Fibroblast of skin of right quadriceps (primary cell): Measurements from ENCODE around the gene CHURC1.
"Not testable (repeated sequence)": the region's sequence is repeated elsewhere in the genome, so short reads cannot be mapped to it uniquely, and the experiment has no call there.

Source experiments
- DNase-seq: peaks from one replicate; pipeline ENCODE4 v3.0.0-alpha.2; 2013

Gene CHURC1

DNA sequence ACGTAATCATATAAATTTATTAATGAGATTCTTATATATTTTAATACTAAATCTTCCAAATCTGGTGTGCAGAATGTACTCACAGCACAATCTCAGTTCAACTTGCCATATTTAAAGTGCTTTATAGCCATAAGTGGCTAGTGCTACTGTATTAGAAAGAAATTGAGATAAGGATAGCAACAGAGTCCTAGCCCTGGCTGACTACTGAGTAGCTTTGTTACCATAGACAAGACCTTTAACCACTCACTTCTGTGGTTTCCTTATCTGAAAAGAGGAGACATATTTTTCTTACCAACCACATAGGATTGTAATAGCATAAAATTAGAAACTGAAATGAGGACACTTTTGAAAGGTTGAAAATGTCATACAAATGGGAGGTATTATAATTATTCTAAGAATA lies 2.0 kb upstream of the CHURC1 start:
- no peak for DNase-seq

DNA sequence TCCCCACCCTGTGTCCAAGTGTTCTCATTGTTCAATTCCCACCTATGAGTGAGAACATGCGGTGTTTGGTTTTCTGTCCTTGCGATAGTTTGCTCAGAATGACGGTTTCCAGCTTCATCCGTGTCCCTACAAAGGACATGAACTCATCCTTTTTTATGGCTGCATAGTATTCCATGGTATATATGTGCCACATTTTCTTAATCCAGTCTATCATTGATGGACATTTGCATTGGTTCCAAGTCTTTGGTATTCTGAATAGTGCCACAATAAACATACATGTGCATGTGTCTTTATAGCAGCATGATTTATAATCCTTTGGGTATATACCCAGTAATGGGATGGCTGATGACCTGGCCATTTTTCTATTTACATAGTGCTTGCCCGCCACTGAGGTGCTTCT lies 778 bp upstream of the CHURC1 start:
- not testable (repeated sequence) for DNase-seq

DNA sequence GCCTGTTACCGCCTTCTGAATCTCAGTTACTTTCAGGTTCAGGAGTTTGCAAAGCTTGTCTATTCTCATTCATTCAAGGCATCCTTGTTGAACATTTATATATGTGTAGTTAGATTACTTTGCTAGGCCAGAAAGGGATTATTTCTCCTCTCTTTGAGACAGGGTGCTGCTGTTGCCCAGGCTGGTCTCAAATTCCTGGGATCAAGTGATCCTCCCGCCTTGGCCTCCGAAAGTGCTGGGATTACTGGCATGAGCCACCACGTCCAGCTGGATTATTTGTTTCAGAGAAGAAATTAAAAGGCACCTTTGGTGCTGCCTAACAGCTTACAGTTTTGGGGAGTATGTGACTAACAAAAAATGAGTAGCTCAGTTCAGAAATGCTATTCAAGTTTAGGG lies 772 bp downstream of the CHURC1 start:
- no peak for DNase-seq

DNA sequence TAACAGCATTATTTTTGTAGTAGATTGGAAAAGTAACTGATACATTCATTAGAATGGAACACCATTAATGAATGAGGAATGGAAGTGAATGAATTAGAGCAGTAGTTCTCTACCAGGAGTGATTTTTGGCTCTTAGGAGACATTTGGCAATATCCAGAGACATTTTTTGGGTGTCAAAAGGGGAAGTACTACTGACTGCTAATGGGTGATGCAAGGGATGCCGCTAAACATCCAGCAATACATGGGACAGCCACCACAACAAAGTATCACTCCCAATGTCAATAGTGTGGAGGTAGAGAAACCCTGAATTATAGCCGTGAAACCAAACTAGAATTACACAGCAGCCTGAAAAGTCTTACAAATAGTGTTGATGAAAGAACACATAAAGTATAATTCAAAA lies 1.5 kb downstream of the CHURC1 start:
- DNase-seq: no peak

DNA sequence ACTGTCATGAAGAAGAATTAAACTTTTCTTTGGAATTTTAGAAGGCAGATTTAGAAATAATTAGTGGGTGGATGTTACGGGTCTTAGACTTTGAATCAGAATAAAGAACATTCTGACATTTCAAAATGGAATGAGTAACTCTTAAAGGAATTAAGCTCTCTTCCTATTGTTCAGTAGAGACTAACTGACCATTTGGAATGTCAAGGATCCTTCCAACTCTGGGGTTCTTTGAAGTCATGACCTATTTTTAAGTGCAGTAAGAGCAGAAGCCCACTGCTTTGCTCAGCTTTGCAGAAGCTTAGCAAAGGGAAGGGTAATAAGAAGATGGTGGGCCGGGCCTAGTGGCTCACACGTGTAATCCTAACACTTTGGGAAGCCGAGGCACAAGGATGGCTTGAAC lies 4.0 kb downstream of the CHURC1 start:
- no peak for DNase-seq

DNA sequence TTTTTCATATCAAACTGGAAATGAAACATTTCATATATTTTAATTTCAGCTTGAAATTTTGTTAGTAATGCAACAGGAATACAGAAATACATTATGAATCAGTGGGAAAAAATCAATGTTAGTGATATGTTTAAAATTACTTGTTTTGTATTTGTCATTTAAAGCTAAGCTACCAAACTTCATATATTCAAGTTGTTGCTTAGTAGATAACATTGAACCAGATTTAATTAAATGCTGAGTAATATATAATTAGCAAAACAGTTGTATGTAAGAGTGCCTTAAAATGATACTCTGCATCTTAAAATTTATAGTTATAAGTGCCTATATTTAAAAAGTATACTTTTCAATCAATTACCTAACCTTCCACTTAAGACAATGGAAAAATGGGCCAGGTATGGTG lies 5.0 kb downstream of the CHURC1 start:
- no peak for DNase-seq

DNA sequence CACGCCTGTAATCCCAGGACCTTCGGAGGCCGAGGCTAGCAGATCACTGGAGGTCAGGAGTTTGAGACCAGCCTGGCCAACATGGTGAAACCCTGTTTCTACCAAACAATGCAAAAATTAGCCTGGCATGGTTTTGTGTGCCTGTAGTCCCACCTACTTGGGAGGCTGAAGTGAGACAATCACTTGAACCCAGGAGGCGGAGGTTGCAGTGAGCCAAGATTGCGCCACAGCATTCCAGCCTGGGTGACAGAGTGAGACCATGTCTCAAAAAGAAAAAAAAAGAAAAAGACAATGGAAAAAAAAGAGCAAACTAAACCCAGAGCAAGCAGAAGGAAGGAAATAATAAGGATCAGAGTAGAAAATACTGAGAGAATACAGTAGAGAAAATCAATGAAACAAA lies 5.4 kb downstream of the CHURC1 start:
- DNase-seq: no peak

DNA sequence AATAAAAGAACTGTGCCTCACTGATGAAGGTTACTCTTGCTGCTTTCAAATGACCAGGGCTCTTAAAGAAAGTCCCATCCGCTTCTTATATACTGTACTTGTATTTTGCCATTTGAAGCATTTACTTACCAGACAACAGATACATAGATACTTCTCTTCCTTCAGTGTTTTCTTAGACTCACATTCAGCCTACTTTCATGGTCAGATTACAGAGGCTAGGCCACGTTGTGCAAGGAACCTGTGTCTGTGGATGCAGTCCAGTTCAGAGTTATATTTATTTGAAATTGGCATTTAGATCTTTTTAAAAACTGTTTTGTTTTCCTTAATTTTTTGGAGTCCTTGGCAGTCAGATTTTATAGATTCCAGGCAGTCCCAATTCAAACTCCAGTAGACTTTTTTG lies 6.2 kb downstream of the CHURC1 start:
- no peak for DNase-seq

DNA sequence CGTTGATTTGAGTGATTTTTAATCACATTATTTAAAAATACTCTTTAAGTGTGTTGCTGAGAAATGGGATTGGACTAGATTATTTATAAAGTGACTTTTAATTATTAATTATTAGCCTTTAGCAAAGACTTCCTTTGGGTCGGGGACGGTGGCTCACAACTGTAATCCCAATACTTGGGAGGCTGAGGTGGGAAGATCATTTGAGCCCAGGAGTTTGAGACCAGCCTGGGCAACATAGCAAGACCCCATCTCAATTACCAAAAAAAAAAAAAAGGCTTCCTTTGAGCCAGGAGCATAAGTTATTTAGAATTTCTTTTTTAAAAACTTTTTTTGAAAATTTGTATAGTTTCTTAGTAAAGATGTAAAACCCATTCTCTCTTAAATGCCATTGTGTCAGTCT lies 8.8 kb downstream of the CHURC1 start:
- no peak for DNase-seq

DNA sequence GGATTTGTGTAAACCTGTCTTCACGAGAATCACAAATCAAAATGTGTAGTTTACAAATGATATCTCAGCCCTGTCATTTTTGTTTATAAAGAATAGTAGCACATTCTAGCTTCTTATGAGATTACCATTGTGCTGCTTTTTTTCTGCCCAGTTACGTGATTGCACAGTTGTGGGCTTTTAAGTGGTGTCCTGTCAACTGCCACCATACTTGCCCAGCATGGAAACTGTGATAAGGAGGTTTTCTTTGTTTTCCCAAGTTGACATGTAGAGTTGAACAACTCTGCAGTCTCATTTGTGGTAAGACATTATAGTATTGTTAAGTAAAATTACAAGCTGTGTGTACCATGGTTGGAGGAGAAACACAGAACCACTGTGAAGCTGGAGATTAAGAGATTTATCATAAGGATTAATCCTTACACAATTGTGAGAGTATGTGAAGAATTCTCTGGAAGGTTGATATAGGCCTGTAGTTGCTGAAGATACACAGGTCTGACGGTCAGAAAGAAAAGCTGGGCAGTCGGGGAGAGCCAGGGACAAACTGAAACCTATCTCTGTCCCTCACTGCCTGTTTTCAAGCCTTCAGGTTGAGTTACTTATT lies 12.2 kb downstream of the CHURC1 start:
- DNase-seq: no peak

DNA sequence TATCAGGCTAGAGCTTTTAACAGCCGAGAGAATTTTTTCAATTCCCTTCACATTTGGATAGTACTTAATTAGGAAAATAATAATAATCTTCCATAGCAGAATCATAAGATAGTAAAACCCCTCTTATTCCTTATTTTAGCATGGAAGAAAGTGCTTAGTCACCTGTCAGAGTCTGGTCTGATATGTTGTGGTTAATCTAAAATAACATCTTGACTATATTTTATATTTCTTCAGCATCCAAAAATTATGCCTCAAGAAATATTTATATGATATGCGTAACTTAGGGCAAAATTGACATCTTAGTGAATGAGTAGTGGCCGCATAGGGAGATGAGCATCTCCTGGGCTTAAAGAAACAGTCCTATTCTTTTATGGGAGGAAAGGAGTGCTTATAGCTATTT lies 12.8 kb downstream of the CHURC1 start:
- no peak for DNase-seq

DNA sequence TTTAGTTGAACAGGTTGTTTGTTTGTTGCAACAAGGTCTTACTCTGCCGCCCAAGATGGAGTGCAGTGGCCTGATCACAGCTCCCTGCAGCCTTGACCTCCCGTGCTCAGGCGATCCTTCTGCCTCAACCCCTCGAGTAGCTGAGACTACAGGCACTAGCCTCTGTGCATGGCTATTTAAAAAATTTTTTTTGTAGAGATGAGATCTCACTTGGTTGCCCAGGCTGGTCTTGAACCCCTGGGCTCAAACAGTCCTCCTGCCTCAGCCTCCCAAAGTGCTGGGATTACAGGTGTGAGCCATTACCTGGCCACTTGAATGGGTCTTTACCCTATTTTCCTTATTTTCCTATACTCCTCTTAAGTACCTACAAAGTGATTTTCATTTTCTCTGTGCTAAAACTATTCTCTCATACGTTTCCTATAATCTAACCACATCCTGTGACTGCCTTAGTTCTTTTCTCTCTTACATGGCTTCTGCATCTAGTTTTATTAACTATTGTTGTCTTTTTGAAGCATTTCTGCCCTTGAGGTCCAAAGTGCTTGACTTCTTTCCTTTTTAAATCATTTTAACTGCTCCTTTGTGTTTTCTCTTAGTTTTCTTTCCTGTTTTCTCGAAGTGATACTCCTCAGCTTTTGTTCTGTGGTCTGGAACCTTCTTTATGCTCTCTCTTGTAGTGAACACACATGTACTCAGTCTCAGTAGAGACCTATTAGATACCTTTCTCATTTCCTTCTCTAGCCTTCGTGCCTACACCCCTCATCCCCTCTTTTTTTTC lies 14.2 kb downstream of the CHURC1 start:
- no peak for DNase-seq

DNA sequence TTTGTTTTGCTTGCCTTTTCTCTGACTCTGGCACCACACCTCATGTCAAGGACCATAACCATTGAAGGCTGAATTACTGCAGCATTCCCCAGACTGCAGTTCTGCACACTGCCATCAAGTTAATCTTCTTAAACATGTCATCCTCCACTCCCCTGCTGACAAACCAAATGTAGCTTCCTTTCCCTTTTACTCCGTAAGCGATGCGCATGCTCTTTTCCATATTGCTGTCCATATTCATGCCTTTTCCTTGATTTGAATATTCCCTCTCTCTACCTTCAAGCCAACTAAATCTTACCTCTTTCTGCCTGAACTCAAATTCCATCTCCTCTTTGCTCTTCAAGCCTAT lies 14.7 kb downstream of the CHURC1 start:
- DNase-seq: no peak

DNA sequence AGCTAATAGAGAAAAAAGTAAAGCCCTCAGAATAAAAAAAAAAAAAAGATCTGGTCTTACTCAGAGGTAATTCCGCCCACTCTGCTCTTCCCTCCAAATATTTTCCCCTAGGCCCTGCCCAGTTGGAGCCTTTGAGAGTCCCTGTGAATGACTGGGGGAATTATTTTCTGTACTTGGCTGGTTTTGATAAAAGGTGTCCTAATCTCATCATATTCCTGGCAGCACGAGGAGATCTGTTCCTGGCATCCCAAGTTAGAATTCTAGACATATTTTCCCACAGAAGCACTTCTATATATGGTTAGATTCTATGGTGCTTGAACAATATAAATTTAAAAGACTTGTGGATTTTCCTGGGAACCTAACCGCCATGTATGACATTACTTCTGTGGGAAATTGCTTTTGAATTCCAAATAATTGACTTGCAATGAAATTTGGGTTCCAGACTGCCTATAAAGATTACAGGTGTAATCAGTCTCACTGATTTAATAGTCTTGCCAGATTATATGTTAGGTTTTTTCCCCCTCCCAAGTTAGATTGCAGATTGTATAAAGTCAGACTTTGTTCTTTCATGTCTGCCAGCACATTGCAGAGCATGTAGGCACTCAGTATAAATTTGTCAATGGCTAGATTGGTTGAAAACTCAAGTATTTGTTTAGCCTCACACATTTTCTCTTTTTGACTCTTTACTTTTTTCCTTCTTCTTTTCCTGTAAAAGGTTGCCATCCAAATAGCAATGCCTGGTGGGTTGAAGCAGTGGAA lies 16.0 kb downstream of the CHURC1 start:
- peak; percentile 47 for DNase-seq

DNA sequence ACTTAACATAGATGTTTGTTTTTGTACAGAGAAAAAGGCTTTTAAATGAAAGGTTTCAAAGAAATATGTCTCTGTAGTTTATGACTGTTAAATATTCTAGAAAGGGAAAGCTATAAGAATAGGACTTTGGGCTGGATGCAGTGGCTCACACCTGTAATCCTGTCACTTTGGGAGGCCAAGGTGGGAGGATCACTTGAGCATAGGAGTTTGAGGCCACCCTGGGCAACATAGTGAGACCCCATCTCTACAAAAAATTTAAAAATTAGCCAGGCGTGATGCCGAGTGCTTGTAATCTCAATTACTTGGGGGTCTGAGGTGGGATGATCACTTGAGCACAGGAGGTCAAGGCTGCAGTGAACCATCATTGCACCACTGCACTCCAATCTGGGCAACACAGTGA lies 16.9 kb downstream of the CHURC1 start:
- no peak for DNase-seq

DNA sequence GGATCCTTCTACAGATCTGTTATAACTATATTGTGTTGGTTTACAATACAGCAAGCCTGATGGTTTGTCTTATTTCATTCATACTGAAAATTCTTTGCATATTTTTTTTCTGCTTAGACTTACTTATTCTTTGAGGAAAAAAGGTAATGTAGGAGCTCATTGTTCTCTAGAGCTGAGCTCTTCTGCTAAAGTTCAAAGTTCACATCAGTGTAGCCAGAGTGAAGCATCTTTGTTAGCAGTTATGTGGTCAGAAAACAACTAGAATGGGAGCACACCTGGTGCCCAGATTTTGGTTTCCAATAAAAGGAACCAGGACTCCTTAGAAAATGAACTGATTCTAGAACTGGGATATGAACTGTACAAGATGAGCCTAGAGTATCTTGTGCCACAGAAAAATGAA lies 18.0 kb downstream of the CHURC1 start:
- no peak for DNase-seq

DNA sequence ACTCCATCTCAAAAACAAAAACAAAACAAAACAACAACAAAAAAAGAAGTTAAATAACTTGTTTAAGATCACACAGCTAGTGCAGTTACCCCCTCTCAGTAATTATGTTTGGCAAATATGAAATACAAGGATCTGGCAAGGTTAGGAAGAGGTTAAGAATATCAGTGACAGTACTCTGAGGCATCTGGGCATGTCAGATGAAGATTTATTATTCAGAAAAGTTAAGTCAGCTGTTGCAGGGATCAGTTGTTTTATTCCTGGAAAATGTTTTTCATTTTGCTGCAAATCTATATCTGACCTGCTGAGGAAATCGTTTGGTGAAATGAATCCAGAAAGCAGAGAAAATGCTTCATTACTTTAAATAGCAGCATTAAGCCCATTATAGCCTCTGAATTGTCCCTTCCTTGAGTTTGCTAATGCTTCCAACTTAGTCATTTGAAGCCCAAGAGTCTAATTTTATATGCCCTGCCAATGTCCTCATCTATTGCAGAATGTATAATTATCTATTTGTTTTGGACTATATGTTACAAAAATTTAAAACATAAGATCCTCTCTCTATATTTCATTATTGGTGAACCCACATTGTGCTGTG lies 20.2 kb downstream of the CHURC1 start:
- no peak for DNase-seq

DNA sequence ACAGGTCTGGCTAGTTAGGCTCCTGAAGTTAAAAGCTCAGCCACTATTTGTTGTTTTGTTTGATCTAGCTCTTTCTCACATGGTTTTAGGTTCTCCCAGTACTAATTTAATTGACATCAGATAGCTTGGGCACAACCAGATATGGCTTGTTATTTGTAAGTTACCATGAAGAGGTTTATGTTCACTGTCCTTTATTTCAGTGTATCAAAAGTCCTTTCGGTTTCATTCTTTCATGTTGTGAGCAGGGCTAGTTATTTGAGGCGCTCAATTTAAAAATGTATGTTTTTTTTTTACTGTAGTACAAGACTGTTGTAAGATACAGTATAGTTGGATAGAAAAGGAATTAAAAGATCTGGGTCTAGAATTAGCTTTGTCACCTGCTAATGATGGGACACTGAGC lies 21.3 kb downstream of the CHURC1 start:
- no peak for DNase-seq

DNA sequence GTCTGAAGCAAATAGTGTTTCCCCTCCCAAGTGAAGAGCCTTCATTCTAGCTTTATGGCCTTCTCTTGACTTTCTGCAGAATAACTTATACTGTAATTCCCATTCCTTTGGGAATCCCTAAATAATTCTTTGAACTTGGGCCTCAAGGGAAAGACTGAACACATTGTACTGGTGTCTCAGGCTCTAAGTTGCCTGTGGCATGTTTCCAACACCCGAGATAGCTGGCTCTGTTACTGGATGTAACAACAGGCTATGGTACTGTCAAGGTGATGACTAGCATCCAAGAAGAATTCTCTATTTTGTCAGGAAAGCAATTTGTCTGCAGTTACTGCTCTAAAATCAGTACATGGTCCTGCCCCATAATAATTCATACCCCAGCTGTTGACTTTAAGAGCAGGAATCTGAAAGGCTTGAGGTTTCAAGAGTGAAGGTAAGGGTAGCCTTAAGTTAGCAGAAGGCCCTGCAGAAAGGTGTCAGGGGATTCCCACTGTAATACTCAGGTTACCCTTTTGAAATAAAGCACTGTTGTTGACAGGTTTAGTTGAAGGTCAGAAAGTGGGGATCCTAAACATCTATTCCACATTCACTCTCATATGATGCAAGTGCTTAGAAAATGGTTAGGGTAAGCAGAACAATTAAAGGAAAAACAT lies 23.0 kb downstream of the CHURC1 start:
- DNase-seq: no peak

DNA sequence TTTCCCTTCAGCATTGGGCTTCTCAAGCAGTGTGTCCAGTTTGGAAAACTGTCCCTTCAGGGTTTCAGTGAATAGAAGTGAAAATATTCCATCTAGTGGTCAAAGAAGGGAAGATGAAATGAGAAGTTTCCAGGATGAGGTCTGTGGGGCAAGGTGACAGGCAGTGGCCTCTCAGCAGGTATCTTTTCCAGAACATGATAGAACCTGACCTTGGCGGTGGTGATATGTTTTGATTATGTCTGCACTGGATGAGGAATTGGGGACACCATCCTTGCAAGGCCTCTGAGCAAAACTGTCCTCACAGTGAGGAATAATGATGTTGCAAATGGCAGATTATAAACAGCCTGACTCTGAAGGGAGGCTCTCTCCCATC lies 23.6 kb downstream of the CHURC1 start:
- no peak for DNase-seq

DNA sequence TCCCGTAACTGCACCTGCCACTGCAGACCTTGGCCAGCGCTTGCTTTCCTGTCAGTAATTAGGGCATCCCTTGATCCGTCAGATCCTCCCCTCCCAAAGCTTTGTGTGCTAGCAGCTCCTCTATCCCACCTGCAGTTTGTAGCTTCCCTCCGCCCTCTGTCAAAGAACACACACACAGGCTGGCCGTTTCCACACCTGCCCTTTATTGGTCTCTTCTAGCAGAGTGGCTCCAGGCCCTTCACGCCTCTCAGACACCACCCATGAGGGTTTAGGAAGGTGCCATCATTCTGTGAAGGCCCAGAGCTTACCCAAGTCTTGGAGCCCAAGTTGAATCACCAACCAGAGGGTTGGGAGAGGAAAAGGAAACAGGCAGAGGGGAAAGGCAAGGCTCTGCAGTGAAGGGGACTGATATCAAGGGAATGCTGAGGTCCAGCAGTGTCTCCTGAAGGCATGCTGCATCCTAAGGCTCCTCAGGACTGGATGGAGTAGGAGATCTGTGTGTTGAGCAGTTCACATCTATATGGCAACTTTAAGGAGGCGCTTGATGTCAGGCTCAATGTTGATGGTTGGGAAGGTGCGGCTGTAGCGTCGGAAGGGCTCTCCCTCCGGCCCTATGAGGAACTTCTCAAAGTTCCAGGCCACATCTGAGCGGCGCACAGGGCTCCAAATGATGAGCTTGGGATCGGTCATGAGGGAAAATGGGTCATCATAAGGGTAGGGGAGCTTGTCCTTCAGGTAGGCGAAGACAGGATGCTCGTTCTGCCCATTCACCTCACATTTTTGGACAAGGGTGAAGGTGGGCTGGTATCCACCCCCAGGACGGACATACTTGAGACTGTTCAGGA lies 24.9 kb downstream of the CHURC1 start:
- no peak for DNase-seq

DNA sequence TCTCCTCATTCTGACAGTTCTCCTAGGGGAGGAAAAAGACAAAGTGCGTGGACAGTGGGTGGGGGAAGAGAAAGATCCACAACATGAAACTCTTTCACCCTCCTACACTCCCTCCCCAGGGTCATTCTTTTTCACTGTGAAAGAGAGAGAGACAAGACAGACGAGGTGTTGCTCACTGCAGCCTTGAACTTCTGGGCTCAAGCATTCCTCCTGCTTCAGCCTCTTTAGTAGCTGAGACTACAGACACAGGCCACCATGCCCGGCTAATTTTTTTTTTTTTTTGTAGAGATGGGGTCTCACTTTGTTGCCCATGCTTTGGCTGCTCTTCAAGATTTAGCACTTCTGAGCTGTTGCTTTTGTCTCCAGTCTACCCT lies 25.5 kb downstream of the CHURC1 start:
- no peak for DNase-seq
